Adrenal gland (tissue), 5 donors: ENCODE measurements around the gene HSD17B3.
A peak's percentile ranks its signal among the peaks of the same experiment; 100 is the strongest.

Experiments used
- CTCF ChIP-seq, 6 experiments: fragments of 450-650 bp in 4 of 6; fragments of 200-600 bp in 2 of 6; sonication (generic) in 1 of 6; IDR thresholded peaks; 1 replicate in 5 of 6; 2 replicates in 1 of 6; pipeline versions ENCODE4 v1.5.1 to v1.8.0; 2016 to 2021; ENCODE audit warnings: antibody characterized with exemption in 6 of 6, mild to moderate bottlenecking in 2 of 6, moderate library complexity in 1 of 6
- POLR2A ChIP-seq, 2 donors: fragments of 450-650 bp; IDR thresholded peaks; one replicate each; pipeline ENCODE4 v1.6.1; 2017; ENCODE audit warnings: antibody characterized with exemption in 2 of 2, mild to moderate bottlenecking in 2 of 2, moderate library complexity in 1 of 2
- donor health status: DM: no; HTN: no; CAD: no.

- peak; percentile 79 to 99 (median 87) for TF ChIP-seq CTCF (IDR thresholded peaks at IDR 0.05)
- TF ChIP-seq POLR2A (IDR thresholded peaks at IDR 0.05): no peak
Measured at GRCh38 chr9:96217754-96218693, 84.0 kb downstream of the HSD17B3 start.
